ENCODE results near the gene USP1. TPM values are rescaled to one million over a fixed set of nuclear protein-coding genes. Genes with fewer than 3 reads are reported as not detected.

The USP1 gene
- polyA plus RNA-seq, 2 of the 4 experiments (the other 2 are of a cell fraction): 23.5 to 31.4 TPM

- DNase-seq (ENCODE audit: low read depth in 1 of 2, low spot score in 1 of 2): no peak
- CTCF ChIA-PET: no interaction called here
- WGBS (ENCODE audit: missing lambda C conversion rate): 80% methylated on average over 7 of the region's 7 CpGs
Measured at GRCh38 chr1:62390071-62390470, 46.8 kb upstream of the USP1 start.

GRCh38 chr1:62391369-62391971, 45.4 kb upstream of the USP1 start:
- Histone ChIP-seq H3K4me3 (no peak overlapping the region), H3K9me3 (no peaks in the 10 kb centered on the region), H3K4me1 (no peaks in the 10 kb centered on the region), H3K4me2 (no peak overlapping the region), H3K27ac (no peak overlapping the region)
- FAIRE-seq: no peak
- 15% methylated on average over 3 of the region's 3 CpGs for WGBS (ENCODE audit: missing lambda C conversion rate)
- TF ChIP-seq JUN (IDR thresholded peaks at IDR 0.05) (no peak), TFCP2L1 (CRISPR knock-in tag; IDR thresholded peaks at IDR 0.05) (no peak), KDM5A (IDR thresholded peaks at IDR 0.05) (no peak), NR3C1 (IDR thresholded peaks at IDR 0.05) (no peak), CTCF (IDR thresholded peaks at IDR 0.05) (peak; percentile 13; the same call in 1 of the 3 replicates), BCL3 (IDR thresholded peaks at IDR 0.05) (no peak)
- DNase-seq (ENCODE audit: low read depth in 1 of 2, low spot score in 1 of 2): no peak
- peak in 1 of 2 experiments; percentile 78; a peak in 4 of 6 replicates for ATAC-seq
- POLR2A ChIA-PET: no interaction called here
- CTCF ChIA-PET: interaction anchor here (0.5 to 1.6 kb wide), 6 partner anchors 10 to 190 kb away, joined by 3 to 5 read pairs (median 3); no protein-coding TSS in a partner anchor

More at GRCh38 chr1:62390071-62390470, 46.8 kb upstream of the USP1 start:
- POLR2A ChIA-PET: no interaction called here
- no peak overlapping the region for H3K4me2 ChIP-seq
- H3K27ac ChIP-seq: no peak overlapping the region
- no peak overlapping the region for H3K4me3 ChIP-seq
- no peaks in the 10 kb centered on the region for H3K4me1 ChIP-seq
- TF ChIP-seq ESRRA (IDR thresholded peaks at IDR 0.05; ENCODE audit: borderline replicate concordance, low read length) (no peak), GATA3 (IDR thresholded peaks at IDR 0.05; ENCODE audit: borderline replicate concordance) (no peak), CHD4 (IDR thresholded peaks at IDR 0.05; ENCODE audit: borderline replicate concordance) (no peak), HMGXB4 (CRISPR knock-in tag; IDR thresholded peaks at IDR 0.05; ENCODE audit: borderline replicate concordance) (no peak), RFX5 (IDR thresholded peaks at IDR 0.05) (no peak), JUN (IDR thresholded peaks at IDR 0.05) (no peak), HOXB13 (CRISPR knock-in tag; IDR thresholded peaks at IDR 0.05; ENCODE audit: low read depth) (no peak), KDM5A (IDR thresholded peaks at IDR 0.05) (no peak)
- FAIRE-seq: no peak
- ATAC-seq: no peak
- no peaks in the 10 kb centered on the region for H3K9me3 ChIP-seq

- CTCF ChIA-PET: no interaction called here
- Histone ChIP-seq H3K9me3 (no peaks in the 10 kb centered on the region), H3K27ac (no peak overlapping the region), H3K4me1 (no peaks in the 10 kb centered on the region), H3K4me2 (no peak overlapping the region), H3K4me3 (no peak overlapping the region)
- DNase-seq (ENCODE audit: low read depth in 1 of 2, low spot score in 1 of 2) (no peak), ATAC-seq (no peak), FAIRE-seq (no peak)
- POLR2A ChIA-PET: no interaction called here
- no peak for TF ChIP-seq EHF (CRISPR knock-in tag; IDR thresholded peaks at IDR 0.05)
- no peak for TF ChIP-seq SREBF2 (IDR thresholded peaks at IDR 0.05)
- no peak for TF ChIP-seq EHMT2 (IDR thresholded peaks at IDR 0.05; ENCODE audit: low read depth)
- 47% methylated on average over 3 of the region's 3 CpGs for WGBS (ENCODE audit: missing lambda C conversion rate)
Measured at GRCh38 chr1:62392951-62393350, 43.9 kb upstream of the USP1 start.

- 61% methylated on average over 8 of the region's 8 CpGs for WGBS (ENCODE audit: missing lambda C conversion rate)
- POLR2A ChIA-PET: no interaction called here
- TF ChIP-seq CBX8 (IDR thresholded peaks at IDR 0.05): no peak
- TF ChIP-seq HEYL (CRISPR knock-in tag; IDR thresholded peaks at IDR 0.05): no peak
- no peak for TF ChIP-seq ATOH8 (CRISPR knock-in tag; IDR thresholded peaks at IDR 0.05; ENCODE audit: low read depth)
- TF ChIP-seq CEBPB (IDR thresholded peaks at IDR 0.05): no peak
- TF ChIP-seq KDM1A (IDR thresholded peaks at IDR 0.05; ENCODE audit: low read depth): no peak
- no peak for TF ChIP-seq RCOR1 (IDR thresholded peaks at IDR 0.05; ENCODE audit: low read depth, low read length)
- TF ChIP-seq EHMT2 (IDR thresholded peaks at IDR 0.05; ENCODE audit: low read depth): no peak
- TF ChIP-seq SMC3 (IDR thresholded peaks at IDR 0.05): no peak
- TF ChIP-seq KDM5A (IDR thresholded peaks at IDR 0.05): no peak
- no peak for TF ChIP-seq NFE2L2 (conservative IDR thresholded peaks at IDR 0.05; ENCODE audit: low read length)
- no peak for TF ChIP-seq HOXB5 (CRISPR knock-in tag; IDR thresholded peaks at IDR 0.05)
- TF ChIP-seq HMGXB4 (CRISPR knock-in tag; IDR thresholded peaks at IDR 0.05; ENCODE audit: borderline replicate concordance): no peak
Measured at GRCh38 chr1:62394646-62395045, 42.2 kb upstream of the USP1 start.

More at GRCh38 chr1:62394646-62395045, 42.2 kb upstream of the USP1 start:
- CTCF ChIA-PET: no interaction called here
- Histone ChIP-seq H3K4me3 (no peak overlapping the region), H3K4me1 (no peaks in the 10 kb centered on the region), H3K4me2 (no peak overlapping the region), H3K27ac (no peak overlapping the region), H3K9me3 (no peaks in the 10 kb centered on the region)
- FAIRE-seq (no peak), ATAC-seq (no peak), DNase-seq (ENCODE audit: low read depth in 1 of 2, low spot score in 1 of 2) (no peak)

All from A549 (cell line).